PC-9 (cell line): ENCODE data around the gene MAT2A. TPM values are rescaled to one million over a fixed set of nuclear protein-coding genes. Genes with fewer than 3 reads are reported as not detected.
A peak's percentile ranks its signal among the peaks of the same experiment; 100 is the strongest.

ENCODE experiments used
- BruUV-seq: library from RNA; stranded (reverse); fragments of 400-500 nt; replicated peaks from 2 replicates; lab custom pipeline; 2021; lab: Mats Ljungman, UMichigan
- CTCF ChIA-PET: fragments of 300-600 bp; sonication (Branson Sonifier 250); formaldehyde crosslinking; loops from one replicate; lab custom pipeline; 2022; ENCODE audit warnings: antibody characterized with exemption; lab: Charles Lee
- POLR2A ChIA-PET: fragments of 300-600 bp; sonication (Branson Sonifier 250); formaldehyde crosslinking; loops from one replicate; lab custom pipeline; 2022; ENCODE audit warnings: antibody characterized with exemption; ENCODE audit not compliant: unreplicated experiment; lab: Charles Lee
- DNase-seq, 2 experiments: peaks; one replicate each; pipeline versions ENCODE4 v3.0.0 to v3.0.0-alpha.2; 2015 to 2022; ENCODE audit warnings: mixed read lengths in 1 of 2
- H2AFZ ChIP-seq: fragments of 200-600 bp; sonication (generic); 2 replicates; pipeline ENCODE4 v1.8.1; 2017; ENCODE audit warnings: antibody characterized with exemption
- H3F3A ChIP-seq: fragments of 200-600 bp; sonication (generic); 2 replicates; pipeline ENCODE4 v1.8.1; 2017; ENCODE audit warnings: antibody characterized with exemption, mild to moderate bottlenecking, low read depth; ENCODE audit not compliant: insufficient read depth
- H3K27ac ChIP-seq: fragments of 200-600 bp; sonication (generic); 2 replicates; pipeline ENCODE4 v1.6.1; 2016; ENCODE audit warnings: mixed run types
- H3K27me3 ChIP-seq: fragments of 200-600 bp; sonication (generic); 2 replicates; pipeline ENCODE4 v1.6.1; 2016; ENCODE audit warnings: low read depth, mixed run types; ENCODE audit not compliant: insufficient read depth
- H3K36me3 ChIP-seq: fragments of 200-600 bp; sonication (generic); 2 replicates; pipeline ENCODE4 v1.6.1; 2016; ENCODE audit warnings: low read depth, mixed run types
- H3K4me1 ChIP-seq: fragments of 200-600 bp; sonication (generic); replicated peaks from 2 replicates; pipeline ENCODE4 v1.6.1; 2016; ENCODE audit warnings: mixed run types; ENCODE audit not compliant: insufficient read depth
- H3K4me2 ChIP-seq: fragments of 200-600 bp; sonication (generic); 2 replicates; pipeline ENCODE4 v1.6.1; 2017; ENCODE audit warnings: mixed run types
- H3K4me3 ChIP-seq: fragments of 200-600 bp; sonication (generic); 2 replicates; pipeline ENCODE4 v1.6.1; 2016; ENCODE audit warnings: mixed run types
- H3K79me2 ChIP-seq: fragments of 200-600 bp; sonication (generic); 2 replicates; pipeline ENCODE4 v1.6.1; 2017; ENCODE audit warnings: low read depth, mixed run types
- H3K9me2 ChIP-seq: fragments of 200-600 bp; sonication (generic); 2 replicates; pipeline ENCODE4 v1.8.1; 2017; ENCODE audit warnings: mild to moderate bottlenecking; ENCODE audit not compliant: insufficient read depth
- H3K9me3 ChIP-seq: fragments of 200-600 bp; sonication (generic); 2 replicates; pipeline ENCODE4 v1.8.1; 2016; ENCODE audit warnings: low read depth; ENCODE audit not compliant: insufficient read depth
- H4K20me1 ChIP-seq: fragments of 200-600 bp; sonication (generic); 2 replicates; pipeline ENCODE4 v1.8.1; 2017; ENCODE audit not compliant: insufficient read depth
- EZH2 ChIP-seq: fragments of 200-600 bp; sonication (generic); IDR thresholded peaks from 2 replicates; pipeline ENCODE4 v1.8.0; 2017; ENCODE audit warnings: antibody characterized with exemption, low read depth
- intact Hi-C: fragments of 100-400 bp; cut with micrococcal nuclease; formaldehyde crosslinking; loops from one replicate; pipeline ENCODE4 v1.10.0; 2022; ENCODE audit not compliant: unreplicated experiment
- total RNA-seq: library from RNA; stranded (reverse); gene quantifications from 2 replicates; pipeline ENCODE4 v1.2.3, GENCODE V29; 2021
- TF ChIP-seq, protein P1 (sequence below): fragments of 200-600 bp; sonication (generic); conservative IDR thresholded peaks from 2 replicates; pipeline ENCODE4 v1.6.1; 2017; ENCODE audit warnings: mixed run types, antibody characterized with exemption, mild to moderate bottlenecking, moderate library complexity

Gene MAT2A
- total RNA-seq, 1 experiment from 2014 or later, result 206 TPM

DNA sequence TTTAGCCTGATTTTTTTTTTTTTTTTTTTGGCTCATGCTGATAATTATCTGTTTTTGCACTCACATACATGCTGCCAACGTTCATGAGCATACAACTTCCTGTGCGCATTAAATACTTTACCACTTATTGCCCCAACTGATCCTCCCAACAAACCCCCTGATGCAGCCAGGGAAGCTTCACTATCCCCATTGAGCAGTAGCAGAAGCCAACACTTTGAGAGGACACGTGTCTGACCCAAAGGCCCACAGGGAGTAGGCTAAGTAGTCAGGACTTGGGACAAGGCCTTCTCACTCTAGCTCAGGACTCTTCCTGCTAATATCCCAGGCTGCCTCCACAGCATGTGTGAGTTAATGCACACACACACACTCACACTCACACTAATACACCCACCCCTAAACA is 36.2 kb upstream of the MAT2A start:
- Histone ChIP-seq H3K27ac (peak overlapping the region; percentile 63; the same call in 1 of the 2 replicates), H2AFZ (no peak overlapping the region), H3K9me2 (no peaks in the 10 kb centered on the region), H3K27me3 (no peaks in the 10 kb centered on the region), H3K36me3 (no peaks in the 10 kb centered on the region), H3K4me1 (peaks cover 65% of the 10 kb centered on the region), H3F3A (peaks cover 48% of the 10 kb centered on the region), H4K20me1 (no peaks in the 10 kb centered on the region), H3K79me2 (no peaks in the 10 kb centered on the region), H3K4me3 (no peak overlapping the region), H3K4me2 (no peak overlapping the region), H3K9me3 (no peaks in the 10 kb centered on the region)
- POLR2A ChIA-PET, result interaction anchor here (0.5 kb wide), 1 partner anchor 35 kb away, joined by 7 read pairs; no protein-coding TSS in a partner anchor
- intact Hi-C loops, result no loop called here
- no TSS peak for BruUV-seq
- CTCF ChIA-PET, result interaction anchor here (0.5 kb wide), 1 partner anchor 34 kb away, joined by 3 read pairs; no protein-coding TSS in a partner anchor
- TF ChIP-seq, protein P1, sequence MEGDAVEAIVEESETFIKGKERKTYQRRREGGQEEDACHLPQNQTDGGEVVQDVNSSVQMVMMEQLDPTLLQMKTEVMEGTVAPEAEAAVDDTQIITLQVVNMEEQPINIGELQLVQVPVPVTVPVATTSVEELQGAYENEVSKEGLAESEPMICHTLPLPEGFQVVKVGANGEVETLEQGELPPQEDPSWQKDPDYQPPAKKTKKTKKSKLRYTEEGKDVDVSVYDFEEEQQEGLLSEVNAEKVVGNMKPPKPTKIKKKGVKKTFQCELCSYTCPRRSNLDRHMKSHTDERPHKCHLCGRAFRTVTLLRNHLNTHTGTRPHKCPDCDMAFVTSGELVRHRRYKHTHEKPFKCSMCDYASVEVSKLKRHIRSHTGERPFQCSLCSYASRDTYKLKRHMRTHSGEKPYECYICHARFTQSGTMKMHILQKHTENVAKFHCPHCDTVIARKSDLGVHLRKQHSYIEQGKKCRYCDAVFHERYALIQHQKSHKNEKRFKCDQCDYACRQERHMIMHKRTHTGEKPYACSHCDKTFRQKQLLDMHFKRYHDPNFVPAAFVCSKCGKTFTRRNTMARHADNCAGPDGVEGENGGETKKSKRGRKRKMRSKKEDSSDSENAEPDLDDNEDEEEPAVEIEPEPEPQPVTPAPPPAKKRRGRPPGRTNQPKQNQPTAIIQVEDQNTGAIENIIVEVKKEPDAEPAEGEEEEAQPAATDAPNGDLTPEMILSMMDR, result no peak
- TF ChIP-seq EZH2, result no peak
- no peak for DNase-seq

DNA sequence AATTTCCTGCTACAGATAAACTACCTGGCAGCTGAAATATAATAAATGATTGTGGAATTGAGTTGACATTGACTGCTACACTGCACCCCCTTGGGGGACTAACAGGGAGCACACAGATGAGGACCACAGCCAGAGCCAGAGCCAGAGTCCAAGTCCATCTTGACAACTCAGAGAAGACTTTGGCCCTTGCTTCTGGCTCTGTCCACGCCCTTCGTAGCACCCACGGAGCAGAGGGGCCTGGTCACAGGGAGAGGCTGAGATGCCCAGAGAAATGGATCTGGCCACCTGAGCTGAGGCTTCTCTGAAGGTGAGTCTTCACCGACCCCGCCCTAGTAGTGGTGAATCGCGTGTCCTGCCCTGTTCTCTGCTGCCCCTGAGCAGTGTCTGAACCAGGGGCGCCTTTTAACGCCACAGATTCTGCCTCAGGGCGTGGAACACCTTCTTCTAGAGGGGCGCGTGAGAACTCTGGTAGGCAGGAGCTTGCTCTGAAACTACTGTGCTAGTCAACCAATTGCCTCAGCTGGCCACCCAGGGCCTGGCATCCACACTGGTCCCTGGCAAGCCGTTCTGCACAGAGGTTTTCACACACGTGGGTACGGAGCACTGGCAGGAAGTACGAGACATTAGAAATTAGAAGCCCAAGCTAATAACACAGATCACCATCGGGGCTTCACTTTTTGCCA is 35.7 kb upstream of the MAT2A start:
- TF ChIP-seq, protein P1, result no peak
- TF ChIP-seq EZH2, result no peak
- peak overlapping the region; percentile 9; the same call in 1 of the 2 replicates for H3K4me2 ChIP-seq
- no peaks in the 10 kb centered on the region for H3K27me3 ChIP-seq
- H3K4me1 ChIP-seq, result peaks cover 59% of the 10 kb centered on the region
- H4K20me1 ChIP-seq, result no peaks in the 10 kb centered on the region
- CTCF ChIA-PET, result interaction anchor here (0.5 kb wide), 1 partner anchor 35 kb away, joined by 3 read pairs; no protein-coding TSS in a partner anchor
- no peaks in the 10 kb centered on the region for H3K9me3 ChIP-seq
- H3K9me2 ChIP-seq, result no peaks in the 10 kb centered on the region
- H3K79me2 ChIP-seq, result no peaks in the 10 kb centered on the region
- no peak overlapping the region for H2AFZ ChIP-seq
- no peaks in the 10 kb centered on the region for H3K36me3 ChIP-seq
- POLR2A ChIA-PET, result interaction anchor here (0.5 kb wide), 1 partner anchor 34 kb away, joined by 7 read pairs; no protein-coding TSS in a partner anchor
- peak overlapping the region; percentile 63; the same call in 1 of the 2 replicates for H3K27ac ChIP-seq
- DNase-seq, result peak; percentile 33 to 68
- H3F3A ChIP-seq, result peaks cover 42% of the 10 kb centered on the region
- no peak overlapping the region for H3K4me3 ChIP-seq
- BruUV-seq, result no TSS peak
- intact Hi-C loops, result no loop called here

DNA sequence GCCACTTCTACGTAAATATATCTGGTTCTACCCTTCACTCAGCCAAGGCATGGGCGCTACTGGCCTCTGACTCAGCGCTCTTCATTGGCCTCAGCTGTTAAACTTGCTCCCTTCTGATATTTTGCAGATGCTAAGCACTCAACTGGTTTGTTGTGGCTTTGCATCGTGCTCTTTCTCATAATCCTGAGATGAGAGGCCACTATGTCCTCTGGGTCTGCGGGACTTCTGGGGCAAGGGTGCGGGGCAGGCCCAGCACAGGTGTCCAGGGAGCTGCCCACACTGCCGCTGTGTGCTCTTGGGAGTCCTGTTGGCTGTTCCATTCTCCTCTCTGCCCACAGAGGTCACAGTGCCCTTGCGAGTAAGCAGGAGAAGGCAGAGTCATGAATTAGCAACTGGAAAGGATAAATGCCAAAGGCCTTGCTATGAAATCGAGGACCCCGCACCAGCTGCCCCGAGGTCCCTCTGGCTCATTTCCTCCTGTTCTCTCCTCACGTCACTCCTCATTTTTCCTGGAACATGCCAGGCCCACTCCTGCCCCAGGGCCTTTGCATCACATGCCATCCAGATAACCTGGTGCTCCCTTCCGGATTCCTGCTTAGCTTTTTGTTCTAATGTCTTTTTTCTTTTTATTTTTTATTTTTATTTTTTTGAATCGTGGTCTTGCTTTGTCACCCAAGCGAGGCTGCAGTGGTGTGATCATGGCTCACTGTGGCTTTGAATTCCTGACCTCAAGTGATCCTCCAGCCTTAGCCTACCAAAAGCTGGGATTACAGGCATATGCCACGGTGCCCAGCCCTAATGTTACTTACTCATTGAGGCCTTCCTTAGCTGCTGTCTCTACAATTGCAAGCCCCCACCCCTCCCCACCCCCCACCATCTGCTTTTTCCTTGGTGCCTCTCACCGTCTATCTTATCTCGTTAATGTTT is 34.9 kb upstream of the MAT2A start:
- H3K9me2 ChIP-seq, result no peaks in the 10 kb centered on the region
- H3K4me2 ChIP-seq, result peak overlapping the region; percentile 24
- DNase-seq, result no peak
- CTCF ChIA-PET, result interaction anchor here (0.6 kb wide), 1 partner anchor 26 kb away, joined by 4 read pairs; no protein-coding TSS in a partner anchor
- H3F3A ChIP-seq, result peaks cover 36% of the 10 kb centered on the region
- H3K36me3 ChIP-seq, result no peaks in the 10 kb centered on the region
- H3K27ac ChIP-seq, result peak overlapping the region; percentile 63
- no peak for TF ChIP-seq EZH2
- TF ChIP-seq, protein P1, result no peak
- no TSS peak for BruUV-seq
- H3K4me1 ChIP-seq, result peaks cover 53% of the 10 kb centered on the region
- H4K20me1 ChIP-seq, result no peaks in the 10 kb centered on the region
- H3K79me2 ChIP-seq, result no peaks in the 10 kb centered on the region
- POLR2A ChIA-PET, result interaction anchor here (0.5 to 1.1 kb wide), 4 partner anchors 12 to 36 kb away, joined by 3 to 19 read pairs (median 6); partner anchors contain the start of gene MAT2A
- no peak overlapping the region for H2AFZ ChIP-seq
- no peak overlapping the region for H3K4me3 ChIP-seq
- intact Hi-C loops, result loop anchor here (2.0 kb wide), 1 partner anchor 35 kb away; the partner anchor contains the start of gene MAT2A
- no peaks in the 10 kb centered on the region for H3K9me3 ChIP-seq
- no peaks in the 10 kb centered on the region for H3K27me3 ChIP-seq
